ENCODE data around the gene UPF2. TPM values are rescaled to one million over a fixed set of nuclear protein-coding genes. Genes with fewer than 3 reads are reported as not detected.
"Not testable (repeated sequence)": the region's sequence is repeated elsewhere in the genome, so short reads cannot be mapped to it uniquely, and the experiment has no call there.

UPF2 gene
- total and polyA plus RNA-seq, 2 of the 13 experiments (the other 11 are each of a cell fraction or from before 2014, with no cell fraction given) = 6.2 to 14.5 TPM

GRCh38 chr10:12008842-12009241 is 33.8 kb downstream of the UPF2 start:
- CTCF ChIA-PET (ENCODE audit: low intra/inter-chr PET ratio, low total read pairs); DNase-seq (ENCODE audit: low spot score); in situ Hi-C loops (cut with HindIII; ENCODE audit: extremely low pct_ligation_motif_present, low pct_unique_long_range_greater_than_20kb); H3K27ac ChIP-seq (ENCODE audit: extremely low read length, insufficient read depth, low read length); H2AFZ ChIP-seq (ENCODE audit: low read length); H3K9ac ChIP-seq (ENCODE audit: insufficient read depth, low read depth, low read length); H3K79me2 ChIP-seq (ENCODE audit: insufficient read depth, low read length); H3K4me3 ChIP-seq (replicated peaks in 1 of 3; ENCODE audit: insufficient read depth in 1 of 3, low read depth in 2 of 3, low read length in 3 of 3); H3K4me2 ChIP-seq (ENCODE audit: low read depth, low read length); intact Hi-C loops (cut with micrococcal nuclease; ENCODE audit: unreplicated experiment); H3K27me3 ChIP-seq (ENCODE audit: control insufficient read depth in 1 of 2, insufficient read depth in 2 of 2, low read length in 2 of 2); H4K20me1 ChIP-seq (ENCODE audit: insufficient read depth, low read length); FAIRE-seq; H3K9me3 ChIP-seq (ENCODE audit: low read length); POLR2A ChIA-PET; H3K4me1 ChIP-seq (ENCODE audit: insufficient read depth, low read length); ATAC-seq: not testable (repeated sequence)
- BruUV-seq (replicated peaks) = TSS peak; percentile 16
- H3K36me3 ChIP-seq (replicated peaks in 1 of 2; ENCODE audit: control insufficient read depth in 1 of 2, insufficient read depth in 2 of 2, low read length in 2 of 2) = peaks cover 10 to 29% of the 10 kb centered on the region in 2 experiments

- POLR2A ChIA-PET = no interaction called here
- TF ChIP-seq TBX3 (IDR thresholded peaks at IDR 0.05; ENCODE audit: borderline replicate concordance) (no peak), KAT8 (CRISPR knock-in tag; IDR thresholded peaks at IDR 0.05) (no peak), ZNF292 (CRISPR knock-in tag; IDR thresholded peaks at IDR 0.05; ENCODE audit: borderline replicate concordance, low read depth) (no peak), ATF1 (CRISPR knock-in tag; IDR thresholded peaks at IDR 0.05) (no peak), SRSF1 (optimal IDR thresholded peaks at IDR 0.05; ENCODE audit: low read depth, low read length) (no peak), ZFP41 (CRISPR knock-in tag; IDR thresholded peaks at IDR 0.05; ENCODE audit: borderline replicate concordance) (no peak), FOSL2 (CRISPR knock-in tag; IDR thresholded peaks at IDR 0.05) (no peak), AKNA (CRISPR knock-in tag; IDR thresholded peaks at IDR 0.05; ENCODE audit: borderline replicate concordance) (no peak), JDP2 (CRISPR knock-in tag; IDR thresholded peaks at IDR 0.05; ENCODE audit: borderline replicate concordance) (no peak), PAWR (CRISPR knock-in tag; IDR thresholded peaks at IDR 0.05; ENCODE audit: borderline replicate concordance) (no peak), ZNF546 (CRISPR knock-in tag; conservative IDR thresholded peaks at IDR 0.05) (no peak), FOXM1 (CRISPR knock-in tag; IDR thresholded peaks at IDR 0.05) (no peak)
- ATAC-seq = no peak
- Histone ChIP-seq H3K9me3 (ENCODE audit: low read length) (peaks cover 6% of the 10 kb centered on the region), H3K27me3 (ENCODE audit: control insufficient read depth in 1 of 2, insufficient read depth in 2 of 2, low read length in 2 of 2) (no peaks in the 10 kb centered on the region), H3K79me2 (ENCODE audit: insufficient read depth, low read length) (no peaks in the 10 kb centered on the region), H3K9ac (ENCODE audit: insufficient read depth, low read depth, low read length) (no peak overlapping the region), H2AFZ (ENCODE audit: low read length) (no peak overlapping the region), H3K36me3 (replicated peaks in 1 of 2; ENCODE audit: control insufficient read depth in 1 of 2, insufficient read depth in 2 of 2, low read length in 2 of 2) (peaks cover 11 to 40% of the 10 kb centered on the region in 2 experiments), H3K4me1 (ENCODE audit: insufficient read depth, low read length) (no peaks in the 10 kb centered on the region), H3K27ac (ENCODE audit: extremely low read length, insufficient read depth, low read length) (no peak overlapping the region), H4K20me1 (ENCODE audit: insufficient read depth, low read length) (no peaks in the 10 kb centered on the region), H3K4me3 (replicated peaks in 1 of 3; ENCODE audit: insufficient read depth in 1 of 3, low read depth in 2 of 3, low read length in 3 of 3) (no peak overlapping the region), H3K4me2 (ENCODE audit: low read depth, low read length) (no peak overlapping the region)
- intact Hi-C loops (cut with micrococcal nuclease; ENCODE audit: unreplicated experiment) (no loop called here), in situ Hi-C loops (cut with HindIII; ENCODE audit: extremely low pct_ligation_motif_present, low pct_unique_long_range_greater_than_20kb) (no loop called here)
- CTCF ChIA-PET (ENCODE audit: low intra/inter-chr PET ratio, low total read pairs) = no interaction called here
- no peak for DNase-seq (ENCODE audit: low spot score)
- FAIRE-seq = no peak
- 98% methylated on average over 4 of the region's 4 CpGs for WGBS (ENCODE audit: low lambda C conversion rate)
- BruUV-seq (replicated peaks) = no TSS peak
Measured at GRCh38 chr10:12006671-12007070, 35.9 kb downstream of the UPF2 start.
